Measurements from ENCODE around the gene CAMK1D. TPM values are rescaled to one million over a fixed set of nuclear protein-coding genes. Genes with fewer than 3 reads are reported as not detected.

The CAMK1D gene
- polyA plus RNA-seq, 1 experiment = 8.2 TPM

GRCh38 chr10:12823328-12823727 lies 474.0 kb downstream of the CAMK1D start:
- Histone ChIP-seq H3K27me3 (ENCODE audit: control insufficient read depth, insufficient read depth, low read length) (peaks cover 2% of the 10 kb centered on the region), H3K27ac (ENCODE audit: low read depth, low read length) (no peak overlapping the region), H3K4me3 (ENCODE audit: low read depth, low read length) (no peak overlapping the region), H3K9me3 (ENCODE audit: control insufficient read depth, insufficient read depth, low read length) (no peaks in the 10 kb centered on the region; the same call in 1 of the 2 replicates)
- ChIA-PET POLR2A (no interaction called here), CTCF (interaction anchor here (0.6 to 1.3 kb wide), 4 partner anchors 41 to 286 kb away, joined by 3 read pairs; no protein-coding TSS in a partner anchor)
- TF ChIP-seq CTCF (IDR thresholded peaks at IDR 0.05; ENCODE audit: low read depth, low read length) = no peak
- no peak for DNase-seq (ENCODE audit: low read depth, low spot score)

GRCh38 chr10:12825260-12825849 lies 476.0 kb downstream of the CAMK1D start:
- H3K27me3 ChIP-seq (ENCODE audit: control insufficient read depth, insufficient read depth, low read length) = peaks cover 2% of the 10 kb centered on the region
- ChIA-PET CTCF (interaction anchor here (1.2 kb wide), 1 partner anchor 43 kb away, joined by 3 read pairs; no protein-coding TSS in a partner anchor), POLR2A (interaction anchor here (0.5 to 1.0 kb wide), 2 partner anchors 118 to 597 kb away, joined by 3 to 5 read pairs; no protein-coding TSS in a partner anchor)
- TF ChIP-seq CTCF (IDR thresholded peaks at IDR 0.05; ENCODE audit: low read depth, low read length) = no peak
- H3K27ac ChIP-seq (ENCODE audit: low read depth, low read length) = peak overlapping the region; percentile 57
- peak; percentile 33 for DNase-seq (ENCODE audit: low read depth, low spot score)
- no peak overlapping the region for H3K4me3 ChIP-seq (ENCODE audit: low read depth, low read length)
- no peaks in the 10 kb centered on the region; the same call in 1 of the 2 replicates for H3K9me3 ChIP-seq (ENCODE audit: control insufficient read depth, insufficient read depth, low read length)

- ChIA-PET POLR2A (no interaction called here), CTCF (interaction anchor here (0.6 to 1.2 kb wide), 2 partner anchors 17 to 44 kb away, joined by 3 to 4 read pairs; no protein-coding TSS in a partner anchor)
- Histone ChIP-seq H3K4me3 (ENCODE audit: low read depth, low read length) (no peak overlapping the region), H3K27me3 (ENCODE audit: control insufficient read depth, insufficient read depth, low read length) (peaks cover 2% of the 10 kb centered on the region), H3K27ac (ENCODE audit: low read depth, low read length) (no peak overlapping the region), H3K9me3 (ENCODE audit: control insufficient read depth, insufficient read depth, low read length) (no peaks in the 10 kb centered on the region; the same call in 1 of the 2 replicates)
- no peak for DNase-seq (ENCODE audit: low read depth, low spot score)
- TF ChIP-seq CTCF (IDR thresholded peaks at IDR 0.05; ENCODE audit: low read depth, low read length) = no peak
Measured at GRCh38 chr10:12826800-12827372, 477.5 kb downstream of the CAMK1D start.

- Histone ChIP-seq H3K27me3 (ENCODE audit: control insufficient read depth, insufficient read depth, low read length) (peaks cover 3% of the 10 kb centered on the region), H3K4me3 (ENCODE audit: low read depth, low read length) (no peak overlapping the region), H3K27ac (ENCODE audit: low read depth, low read length) (no peak overlapping the region), H3K9me3 (ENCODE audit: control insufficient read depth, insufficient read depth, low read length) (peaks cover 2% of the 10 kb centered on the region; the same call in 1 of the 2 replicates)
- TF ChIP-seq CTCF (IDR thresholded peaks at IDR 0.05; ENCODE audit: low read depth, low read length) = no peak
- DNase-seq (ENCODE audit: low read depth, low spot score) = no peak
- ChIA-PET POLR2A (no interaction called here), CTCF (interaction anchor here (0.7 kb wide), 1 partner anchor 13 kb away, joined by 3 read pairs; no protein-coding TSS in a partner anchor)
Measured at GRCh38 chr10:12828736-12829135, 479.4 kb downstream of the CAMK1D start.

GRCh38 chr10:12829831-12830390 lies 480.6 kb downstream of the CAMK1D start:
- DNase-seq (ENCODE audit: low read depth, low spot score) = no peak
- H3K27me3 ChIP-seq (ENCODE audit: control insufficient read depth, insufficient read depth, low read length) = peaks cover 7% of the 10 kb centered on the region
- ChIA-PET CTCF (no interaction called here), POLR2A (no interaction called here)
- H3K4me3 ChIP-seq (ENCODE audit: low read depth, low read length) = no peak overlapping the region
- peaks cover 2% of the 10 kb centered on the region; the same call in 1 of the 2 replicates for H3K9me3 ChIP-seq (ENCODE audit: control insufficient read depth, insufficient read depth, low read length)
- TF ChIP-seq CTCF (IDR thresholded peaks at IDR 0.05; ENCODE audit: low read depth, low read length) = no peak
- H3K27ac ChIP-seq (ENCODE audit: low read depth, low read length) = no peak overlapping the region

All from AG04450 (cell line).